Cortex of kidney (tissue), 1 donor: ENCODE data around the gene GIPC2.
"Not testable (repeated sequence)": the region's sequence is repeated elsewhere in the genome, so short reads cannot be mapped to it uniquely, and the experiment has no call there.

Experiments used
- DNase-seq: peaks from one replicate; lab custom pipeline; 2025; lab: John Stamatoyannopoulos, UW

The GIPC2 gene

GRCh38 chr1:78068681-78069283, 23.0 kb downstream of the GIPC2 start:
- DNase-seq = no peak

- no peak for DNase-seq
Observed at GRCh38 chr1:78069784-78070183, 24.0 kb downstream of the GIPC2 start.

DNA sequence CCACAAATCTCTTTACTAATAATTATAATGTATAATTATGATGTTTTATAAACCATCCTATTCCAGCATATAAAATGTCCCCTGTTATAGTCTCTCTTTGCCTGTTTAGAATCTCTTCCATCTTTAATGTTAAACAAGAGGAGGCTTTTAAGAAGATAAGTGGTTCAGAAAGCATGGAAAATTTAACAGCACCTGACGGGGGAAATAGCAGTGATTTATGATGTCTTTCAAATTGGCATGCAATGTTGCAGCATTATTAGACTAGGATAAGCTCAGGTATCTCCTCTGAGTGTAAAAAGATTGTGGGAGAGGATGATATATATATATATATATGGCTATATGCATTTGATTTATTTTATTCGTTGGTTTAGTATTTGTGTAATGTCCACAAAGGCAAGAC, 24.4 kb downstream of the GIPC2 start:
- DNase-seq = no peak

DNA sequence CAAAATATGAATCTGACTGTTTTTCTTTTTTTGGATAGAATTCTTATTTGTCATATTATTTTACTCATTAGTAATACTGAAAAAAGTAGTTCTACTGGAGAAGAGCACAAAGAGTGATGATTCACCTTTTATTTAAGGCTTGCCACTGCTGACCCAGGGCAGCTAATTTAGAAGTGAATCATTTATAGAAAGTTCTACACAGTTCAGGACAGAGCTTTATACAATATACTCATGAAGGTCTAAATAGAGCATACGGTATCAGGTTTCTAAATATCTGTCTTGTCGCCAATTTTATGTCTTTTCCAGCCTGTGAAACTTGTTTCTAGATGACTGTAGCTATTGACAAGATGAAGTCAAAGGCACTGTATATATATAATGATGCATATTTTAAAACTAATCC, 25.0 kb downstream of the GIPC2 start:
- DNase-seq = no peak

DNA sequence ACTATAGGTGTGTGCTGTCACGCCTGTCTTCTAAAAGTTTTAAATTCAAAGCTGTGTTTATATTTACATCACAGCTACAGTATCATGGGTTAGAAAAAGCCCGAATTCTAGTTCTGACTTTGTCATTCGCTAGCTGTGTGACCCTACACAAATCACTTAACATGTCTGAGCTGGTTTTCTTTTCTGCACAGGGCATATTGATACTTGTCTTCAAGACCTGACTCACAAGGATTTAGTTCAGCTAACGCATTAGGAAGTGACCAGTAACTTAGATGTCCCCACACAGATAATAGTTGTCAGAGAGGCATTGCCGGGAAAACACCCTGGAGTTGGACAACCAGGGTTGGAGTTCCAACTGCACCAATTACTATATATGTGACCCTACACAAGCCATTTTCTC, 25.9 kb downstream of the GIPC2 start:
- no peak for DNase-seq

- DNase-seq = no peak
Observed at GRCh38 chr1:78072216-78072615, 26.4 kb downstream of the GIPC2 start.

DNA sequence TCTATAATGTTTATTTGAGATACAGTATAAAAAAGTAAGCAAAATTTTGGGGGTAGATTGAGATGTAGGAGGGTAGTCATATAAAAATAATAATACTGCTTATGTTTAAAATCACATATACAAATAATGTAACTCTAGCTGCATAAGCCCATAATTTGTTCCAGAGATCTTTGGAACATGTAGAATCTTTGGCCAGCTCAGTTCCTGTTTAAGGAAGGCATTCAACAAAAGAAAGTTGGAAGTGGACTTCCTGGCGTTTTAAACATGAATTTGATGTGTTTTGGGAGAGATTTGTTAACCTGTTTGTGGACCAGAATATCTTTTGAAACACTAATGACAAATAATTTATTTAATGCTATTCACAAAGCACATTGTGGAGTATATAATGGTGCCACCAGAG, 27.7 kb downstream of the GIPC2 start:
- DNase-seq = no peak

DNA sequence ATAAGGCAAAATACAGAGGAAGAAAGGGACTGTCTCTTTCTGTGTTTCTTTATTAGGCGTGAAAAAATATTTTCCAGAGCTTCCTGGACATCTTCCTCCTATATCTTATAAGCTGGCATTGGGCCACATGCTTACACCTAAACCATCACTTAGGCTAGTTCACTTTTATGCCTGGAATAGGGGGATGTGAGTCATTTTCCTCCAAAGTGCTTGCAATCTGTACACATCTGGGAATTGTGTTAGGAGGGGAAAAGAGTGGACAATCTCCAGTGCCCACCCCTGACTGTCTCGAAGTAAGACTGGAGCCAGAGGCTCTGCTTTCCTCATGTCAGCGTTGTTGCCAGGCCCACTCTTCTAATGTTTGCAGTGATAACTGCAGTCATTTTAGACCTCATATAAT, 29.9 kb downstream of the GIPC2 start:
- DNase-seq = no peak

DNA sequence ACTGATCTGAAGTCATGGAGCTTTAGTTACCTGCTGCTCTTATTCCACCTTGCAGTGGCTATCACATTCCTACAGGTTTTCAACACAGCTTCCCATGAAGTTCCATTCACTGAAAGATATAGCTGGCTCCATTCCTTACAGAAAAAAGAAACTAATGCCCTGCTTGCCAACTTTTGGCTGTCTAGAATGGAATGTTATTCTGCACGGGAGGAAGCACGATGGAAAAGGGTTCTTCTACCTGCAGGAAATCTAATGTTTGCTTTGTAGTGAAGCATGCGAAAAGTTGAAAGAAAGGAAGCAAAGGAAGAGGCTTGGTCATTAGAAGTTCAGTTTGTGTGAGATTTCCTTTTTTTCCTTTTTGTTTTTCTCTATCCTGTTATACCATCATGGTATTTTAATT, 32.6 kb downstream of the GIPC2 start:
- no peak for DNase-seq

GRCh38 chr1:78079580-78079979, 33.8 kb downstream of the GIPC2 start:
- no peak for DNase-seq

DNA sequence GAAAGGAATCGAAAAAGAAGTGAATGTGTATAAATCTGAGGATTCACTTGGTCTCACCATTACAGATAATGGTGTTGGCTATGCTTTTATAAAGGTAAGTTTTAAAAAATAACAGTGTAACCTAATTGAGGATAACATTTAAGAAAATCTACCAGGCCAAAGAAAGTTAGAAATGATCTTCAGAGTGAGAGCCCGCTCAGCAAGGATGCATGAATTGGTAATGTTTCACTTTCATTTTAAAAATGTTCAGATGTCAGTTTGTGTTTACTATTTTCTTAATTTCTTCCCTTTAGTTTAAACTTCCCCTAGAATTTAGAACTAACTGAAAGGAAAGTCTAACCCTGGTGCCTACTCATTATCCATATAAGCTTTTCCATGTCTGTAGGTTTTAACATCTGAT, 35.0 kb downstream of the GIPC2 start:
- DNase-seq = no peak

DNA sequence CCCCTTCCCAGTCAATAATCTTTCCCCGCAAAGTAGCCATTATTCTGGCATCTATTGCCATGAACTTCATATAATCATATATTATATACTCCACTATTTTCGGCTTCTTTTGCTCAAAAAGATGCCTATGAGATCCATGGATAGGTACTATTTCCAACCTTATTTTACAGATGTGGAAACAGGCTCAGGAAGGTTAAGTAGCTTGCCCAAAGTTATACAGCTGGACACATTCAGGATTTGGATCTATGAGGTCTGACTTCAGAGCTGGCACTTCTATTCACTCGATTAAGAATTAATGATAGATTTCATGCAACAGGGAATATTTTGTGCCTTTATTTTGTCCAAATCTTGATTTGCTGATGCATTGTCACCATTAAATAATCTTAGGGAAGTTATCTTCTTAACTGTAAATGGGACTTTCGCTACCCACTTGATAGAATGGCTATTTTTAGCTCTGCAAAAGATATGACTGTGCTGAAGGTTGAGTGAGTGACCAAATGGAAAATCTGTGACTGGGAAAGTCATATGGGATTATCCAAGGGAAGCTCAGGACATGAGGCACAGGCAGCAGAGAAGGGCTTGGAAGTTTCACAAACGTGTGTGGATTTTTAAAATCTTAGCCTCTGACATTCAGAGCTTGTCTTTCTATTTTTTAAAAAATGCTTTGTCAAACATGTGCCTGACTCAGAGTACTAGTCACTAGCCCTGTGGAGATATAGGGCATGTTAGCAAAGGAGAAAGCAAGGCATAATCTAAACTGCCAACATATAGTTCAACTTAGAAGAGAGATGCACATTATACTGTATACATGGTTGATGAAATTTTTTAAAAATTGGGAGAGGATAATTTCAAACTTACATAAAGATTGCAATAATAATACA, 36.5 kb downstream of the GIPC2 start:
- DNase-seq = no peak

- DNase-seq = not testable (repeated sequence)
Observed at GRCh38 chr1:78084639-78085038, 38.9 kb downstream of the GIPC2 start.

DNA sequence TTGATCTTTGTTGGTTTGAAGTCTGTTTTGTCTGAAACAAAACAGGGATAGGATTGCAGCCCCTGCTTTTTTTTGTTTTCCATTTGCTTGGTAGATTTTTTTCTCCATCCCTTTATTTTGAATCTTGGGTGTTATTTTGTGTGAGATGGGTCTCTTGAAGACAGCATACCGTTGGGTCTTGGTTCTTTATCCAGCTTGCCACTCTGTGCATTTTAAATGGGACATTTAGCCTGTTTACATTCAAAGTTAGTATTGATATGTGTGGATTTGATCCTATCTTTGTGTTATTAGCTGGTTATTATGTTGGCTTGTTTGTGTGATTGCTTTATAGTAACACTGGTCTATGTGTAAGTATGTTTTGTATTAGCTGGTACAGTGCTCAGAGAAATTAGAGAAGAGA, 40.9 kb downstream of the GIPC2 start:
- no peak for DNase-seq

- no peak for DNase-seq
Observed at GRCh38 chr1:78088015-78088414, 42.2 kb downstream of the GIPC2 start.

DNA sequence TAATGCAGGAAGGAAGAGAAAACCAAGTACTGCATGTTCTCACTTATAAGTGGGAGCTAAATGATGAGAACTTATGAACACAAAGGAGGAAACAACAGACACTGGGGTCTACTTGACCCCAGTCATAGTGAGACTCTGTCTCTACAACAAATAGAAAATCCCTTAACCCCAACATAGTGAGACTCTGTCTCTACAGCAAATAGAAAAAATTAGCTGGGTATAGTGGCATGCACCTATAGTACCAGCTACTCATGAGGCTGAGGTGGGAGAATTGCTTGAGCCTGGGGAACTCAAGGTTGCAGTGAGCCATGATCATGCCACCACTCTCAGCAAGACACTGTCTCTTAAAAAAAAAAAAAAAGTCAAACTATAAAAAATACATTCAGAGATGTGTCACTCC, 42.7 kb downstream of the GIPC2 start:
- DNase-seq = no peak

GRCh38 chr1:78089010-78089409, 43.2 kb downstream of the GIPC2 start:
- DNase-seq = no peak

- DNase-seq = no peak
Observed at GRCh38 chr1:78090472-78091133, 44.8 kb downstream of the GIPC2 start.

DNA sequence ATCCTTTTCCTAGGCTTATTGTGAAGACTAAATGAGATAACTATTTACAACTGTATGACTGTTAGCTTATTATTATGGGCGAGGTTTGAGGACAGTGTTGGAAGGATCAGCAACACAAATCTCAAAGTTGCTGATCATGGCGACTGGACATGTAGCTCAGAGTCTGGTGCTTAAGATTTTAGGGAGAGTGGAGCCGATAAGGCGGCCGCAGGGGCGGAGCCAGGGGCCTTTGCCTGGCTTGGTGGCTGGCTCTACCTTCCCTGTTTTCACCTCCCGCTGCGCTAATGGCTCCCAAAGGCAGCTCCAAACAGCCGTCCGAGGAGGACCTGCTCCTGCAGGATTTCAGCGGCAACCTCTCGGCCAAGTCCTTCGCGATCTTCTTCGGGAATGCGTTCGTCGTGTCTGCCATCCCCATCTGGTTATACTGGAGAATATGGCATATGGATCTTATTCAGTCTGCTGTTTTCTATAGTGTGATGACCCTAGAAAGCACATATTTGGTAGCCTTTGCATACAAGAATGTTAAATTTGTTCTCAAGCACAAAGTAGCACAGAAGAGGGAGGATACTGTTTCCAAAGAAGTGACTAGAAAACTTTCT, 45.5 kb downstream of the GIPC2 start:
- no peak for DNase-seq

DNA sequence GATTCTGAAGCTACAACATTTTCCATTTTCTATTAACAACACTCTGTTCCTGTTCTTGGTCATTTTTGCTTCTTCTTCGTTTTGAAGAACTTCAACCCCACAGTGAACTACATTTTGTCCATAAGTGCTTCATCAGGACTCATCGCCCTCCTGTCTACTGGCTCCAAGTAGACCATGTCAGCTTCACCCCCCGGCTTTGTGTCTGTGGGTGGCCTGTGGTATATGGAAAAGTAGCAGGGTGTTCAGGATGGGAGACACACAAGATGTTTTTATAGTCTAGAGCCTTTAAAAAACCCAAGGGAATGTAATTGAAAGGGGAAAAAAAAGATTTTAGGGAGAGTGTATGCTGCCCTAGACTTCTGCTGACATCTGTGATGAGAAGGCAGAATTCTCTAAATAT, 46.1 kb downstream of the GIPC2 start:
- no peak for DNase-seq

GRCh38 chr1:78092643-78093042, 46.9 kb downstream of the GIPC2 start:
- no peak for DNase-seq

- no peak for DNase-seq
Observed at GRCh38 chr1:78093560-78093959, 47.8 kb downstream of the GIPC2 start.

- no peak for DNase-seq
Observed at GRCh38 chr1:78094639-78095038, 48.9 kb downstream of the GIPC2 start.
